ENCODE results near the gene FMNL2.
"Not testable (repeated sequence)": the region's sequence is repeated elsewhere in the genome, so short reads cannot be mapped to it uniquely, and the experiment has no call there.

The FMNL2 gene

DNA sequence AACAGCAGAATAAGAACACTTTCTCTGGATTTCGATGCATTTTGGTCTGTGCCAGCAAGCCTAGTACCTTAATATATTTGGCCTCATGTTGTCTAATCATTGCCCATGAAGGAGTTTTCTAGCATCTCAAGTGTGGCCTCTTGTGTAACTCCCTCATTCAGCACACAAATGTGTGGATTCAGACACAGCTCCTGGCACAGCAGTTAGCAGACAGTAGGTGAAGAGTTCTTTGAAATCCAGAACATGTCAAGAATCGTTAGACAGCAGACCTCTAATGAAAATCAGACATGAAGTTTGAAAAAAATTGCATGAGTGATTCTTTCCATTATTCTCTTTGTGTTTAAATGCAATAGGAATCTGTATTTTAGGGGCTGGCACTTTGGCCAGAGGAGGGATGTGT is 177.0 kb downstream of the FMNL2 start:
- no peaks in the 10 kb centered on the region for H3K9me3 Mint-ChIP-seq
- DNase-seq (no peak), ATAC-seq (no peak)
- H3K4me3 Mint-ChIP-seq, result no peak overlapping the region
- no peaks in the 10 kb centered on the region for H3K4me1 Mint-ChIP-seq
- H3K27ac Mint-ChIP-seq, result no peak overlapping the region
- H3K27me3 Mint-ChIP-seq, result peaks cover 1% of the 10 kb centered on the region
- no peaks in the 10 kb centered on the region for H3K36me3 Mint-ChIP-seq (ENCODE audit: low read depth)

DNA sequence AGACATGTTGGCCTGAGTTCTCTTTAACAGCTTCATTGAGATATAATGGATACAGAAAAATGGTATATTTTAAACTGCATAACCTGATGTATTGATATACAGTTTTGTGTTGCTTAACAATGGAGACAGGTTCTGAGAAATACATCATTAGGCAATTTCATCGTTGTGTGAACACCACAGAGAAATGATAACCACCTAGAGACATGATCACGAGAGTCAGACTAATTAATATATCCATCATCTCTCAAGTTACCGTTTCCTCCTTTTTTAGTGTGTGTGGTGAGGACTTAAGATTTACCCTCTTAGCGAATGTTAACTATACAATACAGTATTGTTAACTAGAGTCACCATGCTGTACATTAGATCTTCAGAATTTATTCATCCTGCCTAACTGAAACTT is 178.1 kb downstream of the FMNL2 start:
- Mint-ChIP-seq H3K4me1 (no peaks in the 10 kb centered on the region), H3K9me3 (no peaks in the 10 kb centered on the region), H3K36me3 (ENCODE audit: low read depth) (no peaks in the 10 kb centered on the region), H3K27ac (no peak overlapping the region), H3K27me3 (peaks cover 1% of the 10 kb centered on the region), H3K4me3 (no peak overlapping the region)
- DNase-seq (no peak), ATAC-seq (no peak)

DNA sequence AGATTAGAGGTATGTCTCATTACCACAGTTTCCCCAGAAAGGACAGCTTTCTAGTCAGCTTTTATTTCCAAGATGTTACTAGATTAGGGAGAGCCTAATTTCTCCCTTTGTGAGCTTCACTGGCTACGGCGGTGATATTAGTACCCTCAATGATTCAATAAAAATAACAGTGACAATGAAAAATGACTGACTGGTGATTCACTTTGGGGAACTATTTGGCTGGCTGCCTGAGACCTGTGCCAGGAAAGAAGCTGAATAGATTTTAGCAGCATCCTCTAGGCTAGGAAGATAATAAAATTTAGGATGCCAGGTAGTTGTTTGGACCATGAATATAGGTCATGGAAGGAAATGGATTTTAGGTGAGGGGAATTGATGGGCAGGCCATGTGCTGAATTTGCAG is 178.7 kb downstream of the FMNL2 start:
- Mint-ChIP-seq H3K9me3 (no peaks in the 10 kb centered on the region), H3K27ac (no peak overlapping the region), H3K4me3 (no peak overlapping the region), H3K36me3 (ENCODE audit: low read depth) (no peaks in the 10 kb centered on the region), H3K4me1 (no peaks in the 10 kb centered on the region), H3K27me3 (peaks cover 6% of the 10 kb centered on the region)
- ATAC-seq, result no peak
- no peak for DNase-seq

DNA sequence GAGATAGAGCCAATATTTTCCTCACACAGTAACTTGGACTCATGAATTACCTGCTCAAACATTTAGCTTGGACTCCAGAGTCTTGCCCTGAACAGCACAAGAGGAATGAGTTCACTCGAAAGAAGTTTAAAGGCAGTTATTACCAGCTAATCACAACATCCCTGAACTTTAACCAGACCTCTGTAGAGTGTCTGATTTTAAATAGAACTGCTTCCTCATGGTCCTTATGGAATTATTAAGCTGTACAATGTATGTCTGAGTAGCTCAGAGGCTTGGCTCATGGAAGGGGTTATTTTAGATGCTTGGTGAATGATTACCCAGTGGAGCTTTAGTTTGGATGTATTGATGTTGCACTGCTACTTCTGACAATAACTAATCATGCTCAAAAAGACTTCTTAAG is 183.1 kb downstream of the FMNL2 start:
- Mint-ChIP-seq H3K27ac (no peak overlapping the region), H3K27me3 (peaks cover 10% of the 10 kb centered on the region), H3K4me3 (no peak overlapping the region), H3K9me3 (no peaks in the 10 kb centered on the region), H3K4me1 (no peaks in the 10 kb centered on the region), H3K36me3 (ENCODE audit: low read depth) (no peaks in the 10 kb centered on the region)
- DNase-seq, result no peak
- ATAC-seq, result no peak

DNA sequence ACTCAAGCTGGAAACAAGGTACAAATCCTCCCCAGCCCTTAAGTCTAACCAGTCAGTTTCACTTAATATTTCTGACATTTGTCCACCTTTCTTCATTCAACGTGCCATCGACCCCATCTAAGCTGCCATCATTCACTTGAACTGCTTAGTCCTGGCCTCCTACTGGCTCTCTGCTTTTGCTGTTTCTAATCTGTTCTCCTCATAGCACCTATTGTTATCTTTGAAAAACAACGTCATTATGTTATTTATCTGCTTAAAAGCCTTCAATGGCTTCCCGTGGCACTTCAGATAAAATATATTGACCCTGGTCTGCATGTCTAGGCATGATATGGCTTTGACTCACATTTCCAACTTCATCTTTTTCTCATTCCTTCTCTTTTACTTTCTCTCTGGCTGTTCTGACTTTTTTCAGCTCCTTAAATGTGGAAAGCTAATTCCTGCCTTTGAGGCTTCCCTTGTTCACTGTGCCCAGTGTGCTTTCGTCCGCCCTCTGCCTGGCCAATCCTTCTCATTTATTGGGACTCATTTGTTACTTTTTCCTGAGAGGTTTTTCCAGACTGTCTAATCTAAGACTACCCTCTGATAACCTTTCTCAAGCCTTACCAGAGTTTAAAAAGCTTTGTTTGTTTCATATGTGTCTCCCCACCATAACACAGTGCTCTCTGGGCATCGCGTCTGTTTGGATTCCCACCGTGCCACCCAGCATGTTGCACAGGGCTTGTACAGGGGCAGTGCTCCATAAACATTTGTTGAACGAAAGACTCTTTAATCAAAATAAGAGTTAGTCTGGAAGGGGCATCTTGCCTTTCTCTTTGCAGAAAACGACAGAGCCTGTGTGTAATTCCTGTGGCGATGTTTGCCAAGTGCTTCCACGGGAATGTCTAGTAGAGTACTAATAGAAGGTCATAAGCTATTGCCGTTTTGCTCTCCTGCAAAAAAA is 183.9 kb downstream of the FMNL2 start:
- DNase-seq (no peak), ATAC-seq (no peak)
- no peaks in the 10 kb centered on the region for H3K36me3 Mint-ChIP-seq (ENCODE audit: low read depth)
- H3K9me3 Mint-ChIP-seq, result no peaks in the 10 kb centered on the region
- H3K27ac Mint-ChIP-seq, result no peak overlapping the region
- no peaks in the 10 kb centered on the region for H3K4me1 Mint-ChIP-seq
- no peak overlapping the region for H3K4me3 Mint-ChIP-seq
- H3K27me3 Mint-ChIP-seq, result peaks cover 10% of the 10 kb centered on the region

DNA sequence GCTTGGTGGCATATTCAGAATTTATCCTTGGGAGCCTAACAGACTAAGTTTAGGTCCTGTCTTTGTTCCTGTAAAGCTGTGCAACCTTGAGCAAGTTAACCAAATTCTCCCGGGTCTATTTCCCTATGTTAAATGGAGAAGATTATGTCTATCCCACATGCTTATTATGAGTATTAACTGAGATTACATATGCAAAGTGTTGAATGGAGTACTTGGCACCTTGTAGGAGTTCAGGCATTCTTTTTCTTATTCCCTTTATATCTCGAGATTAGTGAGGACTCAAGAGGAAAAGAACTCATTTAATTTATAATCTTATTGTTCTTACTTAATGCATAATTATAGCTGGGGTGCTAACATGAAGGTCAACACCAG is 184.6 kb downstream of the FMNL2 start:
- no peaks in the 10 kb centered on the region for H3K9me3 Mint-ChIP-seq
- no peak overlapping the region for H3K4me3 Mint-ChIP-seq
- DNase-seq, result no peak
- ATAC-seq, result no peak
- H3K27me3 Mint-ChIP-seq, result peaks cover 10% of the 10 kb centered on the region
- H3K36me3 Mint-ChIP-seq (ENCODE audit: low read depth), result no peaks in the 10 kb centered on the region
- H3K4me1 Mint-ChIP-seq, result no peaks in the 10 kb centered on the region
- no peak overlapping the region for H3K27ac Mint-ChIP-seq

DNA sequence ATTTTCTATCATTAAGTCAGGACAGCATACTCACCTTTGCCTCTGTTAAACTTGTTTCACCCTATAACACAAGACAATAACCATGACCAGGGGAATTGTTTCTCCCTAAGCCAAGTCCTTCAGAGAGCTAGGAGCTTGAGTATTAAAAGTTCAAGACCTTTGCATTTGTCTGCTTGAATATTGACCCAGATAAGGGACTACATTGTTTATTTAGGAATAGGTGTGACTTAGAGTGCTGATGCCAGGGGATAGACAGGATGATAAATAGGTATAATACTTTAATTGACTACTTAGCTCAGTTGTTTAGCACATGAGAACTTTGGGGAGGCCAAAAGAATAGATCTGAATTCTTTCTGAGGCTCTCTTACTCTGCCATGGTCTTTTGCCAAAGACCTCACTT is 185.8 kb downstream of the FMNL2 start:
- Mint-ChIP-seq H3K4me1 (no peaks in the 10 kb centered on the region), H3K4me3 (no peak overlapping the region), H3K9me3 (no peaks in the 10 kb centered on the region)

DNA sequence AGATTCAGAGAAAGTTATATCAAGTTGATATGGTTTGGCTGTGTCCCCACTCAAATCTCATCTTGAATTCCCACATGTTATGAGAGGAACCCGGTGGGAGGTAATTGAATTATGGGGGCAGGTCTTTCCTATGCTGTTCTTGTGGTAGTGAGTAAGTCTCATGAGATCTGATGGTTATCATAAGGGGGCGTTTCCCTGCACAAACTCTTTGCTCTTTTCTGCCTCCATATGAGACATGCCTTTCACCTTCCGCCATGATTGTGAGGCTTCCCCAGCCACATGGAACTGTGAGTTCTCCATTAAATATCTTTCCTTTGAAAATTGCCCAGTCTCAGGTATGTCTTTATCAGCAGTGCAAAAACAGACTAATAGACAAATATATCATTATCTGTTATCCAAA is 187.5 kb downstream of the FMNL2 start:
- not testable (repeated sequence) for H3K4me1 Mint-ChIP-seq; ATAC-seq; DNase-seq; H3K4me3 Mint-ChIP-seq; H3K27ac Mint-ChIP-seq; H3K36me3 Mint-ChIP-seq (ENCODE audit: low read depth); H3K9me3 Mint-ChIP-seq
- peaks cover 12% of the 10 kb centered on the region for H3K27me3 Mint-ChIP-seq

More for the DNA sequence above, 185.8 kb downstream of the FMNL2 start:
- peaks cover 10% of the 10 kb centered on the region for H3K27me3 Mint-ChIP-seq
- no peak for ATAC-seq
- H3K36me3 Mint-ChIP-seq (ENCODE audit: low read depth), result no peaks in the 10 kb centered on the region
- H3K27ac Mint-ChIP-seq, result no peak overlapping the region
- no peak for DNase-seq

DNA sequence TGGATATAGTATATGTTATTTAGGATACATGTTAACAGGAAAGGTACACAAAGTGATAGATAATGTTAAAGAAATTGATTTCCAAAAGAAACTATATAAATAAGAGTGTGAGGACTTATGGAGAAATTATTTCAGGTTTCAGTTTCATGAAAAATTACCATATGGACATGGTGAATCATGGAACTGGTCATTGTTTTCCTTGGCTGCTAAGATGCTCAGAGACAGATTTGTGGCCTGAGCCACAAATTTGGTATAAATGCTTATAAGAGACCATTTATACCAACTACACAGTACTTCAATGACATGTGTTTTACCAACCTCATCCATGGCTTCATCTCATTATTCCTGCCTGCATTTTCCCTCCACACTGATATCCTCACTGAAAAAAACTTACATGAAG is 188.1 kb downstream of the FMNL2 start:
- DNase-seq (no peak), ATAC-seq (no peak)
- no peaks in the 10 kb centered on the region for H3K9me3 Mint-ChIP-seq
- peaks cover 14% of the 10 kb centered on the region for H3K27me3 Mint-ChIP-seq
- no peak overlapping the region for H3K27ac Mint-ChIP-seq
- H3K4me1 Mint-ChIP-seq, result no peaks in the 10 kb centered on the region
- H3K36me3 Mint-ChIP-seq (ENCODE audit: low read depth), result no peaks in the 10 kb centered on the region
- H3K4me3 Mint-ChIP-seq, result no peak overlapping the region

DNA sequence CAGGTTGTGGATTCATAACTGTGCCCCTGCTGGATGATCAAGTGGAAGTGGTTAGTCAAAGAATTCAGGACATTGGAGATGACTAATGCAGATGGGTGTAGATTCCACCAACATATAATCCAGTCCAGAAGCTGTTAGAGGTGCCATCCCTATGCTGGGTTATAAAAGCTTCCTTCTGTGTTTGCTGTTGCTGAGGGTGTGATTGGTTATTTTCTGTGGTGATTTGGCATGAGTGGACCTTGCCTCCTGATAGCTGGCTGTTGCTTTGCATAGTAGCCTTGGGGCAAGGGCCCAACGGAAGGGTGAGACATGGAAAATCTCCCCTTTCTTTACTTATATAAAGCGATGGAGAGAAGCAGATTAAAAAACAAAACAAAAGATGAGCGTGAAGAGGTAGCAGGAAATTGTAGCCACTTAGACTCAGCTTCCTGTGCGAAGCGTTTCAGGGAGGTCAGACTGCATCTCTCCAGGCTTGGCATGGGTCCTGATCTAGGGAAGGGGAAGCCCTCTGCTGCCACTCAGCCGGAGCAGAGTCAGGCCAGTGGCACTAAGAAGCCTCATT is 190.4 kb downstream of the FMNL2 start:
- DNase-seq (no peak), ATAC-seq (no peak)
- H3K4me3 Mint-ChIP-seq, result no peak overlapping the region
- H3K27me3 Mint-ChIP-seq, result peaks cover 7% of the 10 kb centered on the region
- H3K27ac Mint-ChIP-seq, result no peak overlapping the region
- no peaks in the 10 kb centered on the region for H3K4me1 Mint-ChIP-seq
- H3K9me3 Mint-ChIP-seq, result no peaks in the 10 kb centered on the region
- no peaks in the 10 kb centered on the region for H3K36me3 Mint-ChIP-seq (ENCODE audit: low read depth)

DNA sequence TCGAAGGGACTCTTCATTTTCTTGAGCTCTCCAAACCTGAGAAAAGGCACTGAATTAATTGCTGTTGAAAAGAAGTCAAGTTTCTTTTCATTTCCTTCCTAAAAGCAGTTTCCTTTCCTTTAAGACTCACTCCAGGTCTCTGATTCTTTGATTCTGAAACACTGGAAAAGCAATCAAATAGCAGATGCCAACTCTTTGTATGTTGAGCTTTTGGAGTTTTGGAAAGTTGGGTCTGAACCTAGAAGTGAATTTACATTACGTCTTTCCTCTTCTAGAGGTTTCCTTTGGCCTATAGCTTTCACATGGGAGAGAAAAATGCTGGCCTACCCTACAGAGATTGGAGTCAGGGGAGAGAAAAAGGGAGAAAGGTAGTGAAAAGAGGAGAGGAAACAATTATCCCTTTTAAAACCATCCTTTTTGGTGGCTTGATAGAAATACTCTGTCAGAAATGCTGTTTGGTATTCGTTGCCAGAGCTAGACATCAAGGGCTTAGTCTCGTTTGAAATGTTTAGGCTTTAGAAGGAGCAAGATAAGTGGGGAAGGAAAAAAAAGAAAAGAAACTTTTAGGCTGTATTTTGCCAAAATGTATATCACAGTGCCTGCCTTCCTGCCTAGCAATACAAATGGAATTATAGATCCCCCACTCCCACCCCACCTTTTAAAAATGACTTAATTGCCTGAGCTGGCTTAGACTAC is 194.6 kb downstream of the FMNL2 start:
- Mint-ChIP-seq H3K4me3 (no peak overlapping the region), H3K4me1 (no peaks in the 10 kb centered on the region), H3K27ac (no peak overlapping the region), H3K9me3 (no peaks in the 10 kb centered on the region), H3K36me3 (ENCODE audit: low read depth) (no peaks in the 10 kb centered on the region), H3K27me3 (peaks cover 10% of the 10 kb centered on the region)
- DNase-seq (no peak), ATAC-seq (no peak)

DNA sequence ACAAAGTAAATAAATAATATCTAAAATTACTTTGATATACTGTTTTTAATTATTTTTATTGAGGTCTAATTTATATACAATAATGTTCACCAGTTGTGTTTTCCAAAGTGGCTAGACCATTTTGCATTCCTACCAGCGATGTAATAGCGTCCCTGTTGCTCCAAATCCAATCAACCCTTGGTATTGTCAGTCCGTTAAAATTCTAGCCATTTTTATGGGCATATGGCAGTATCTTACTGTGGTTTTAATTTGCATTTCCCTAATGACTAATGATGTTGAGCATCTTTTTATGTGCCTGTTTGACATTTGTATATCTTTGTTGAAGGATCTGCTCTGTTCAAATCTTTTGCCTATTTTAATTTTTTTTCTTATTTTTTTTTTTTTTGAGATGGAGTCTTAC is 197.3 kb downstream of the FMNL2 start:
- no peaks in the 10 kb centered on the region for H3K36me3 Mint-ChIP-seq (ENCODE audit: low read depth)
- peaks cover 13% of the 10 kb centered on the region for H3K27me3 Mint-ChIP-seq

DNA sequence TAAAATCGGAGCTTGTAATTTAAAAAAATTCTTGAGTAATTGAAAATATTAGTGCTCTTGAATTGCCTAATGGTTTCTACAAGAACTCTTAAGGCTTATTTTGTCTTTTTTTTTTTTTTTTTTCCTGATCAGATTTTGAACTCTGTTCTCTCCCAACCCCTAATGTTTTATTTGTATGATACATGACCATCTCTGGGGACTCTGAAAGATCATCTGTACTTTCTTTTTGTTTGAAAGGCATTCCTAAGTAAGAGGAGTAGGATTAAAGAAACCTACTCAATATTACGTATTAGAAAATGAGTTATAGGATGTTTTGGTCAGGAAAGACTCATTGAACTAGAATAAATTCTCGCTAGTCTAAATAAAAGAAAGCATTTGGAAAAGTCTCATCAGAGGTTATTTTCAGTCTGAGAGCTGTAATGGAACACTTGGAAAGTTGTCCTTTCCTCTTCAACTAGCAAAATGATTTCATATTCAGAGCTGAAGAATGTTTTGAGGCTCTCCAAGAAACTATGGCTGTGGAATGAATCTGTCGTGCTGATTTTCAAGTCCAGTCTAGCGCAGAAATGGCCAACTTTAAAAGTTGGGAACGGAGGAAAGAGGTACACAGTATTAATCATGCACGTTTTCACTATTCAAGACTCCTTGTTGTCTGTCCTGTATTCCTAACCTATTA is 199.6 kb downstream of the FMNL2 start:
- ATAC-seq, result no peak
- Mint-ChIP-seq H3K27ac (no peak overlapping the region), H3K4me3 (no peak overlapping the region), H3K27me3 (peaks cover 14% of the 10 kb centered on the region), H3K9me3 (no peaks in the 10 kb centered on the region), H3K36me3 (ENCODE audit: low read depth) (no peaks in the 10 kb centered on the region), H3K4me1 (no peaks in the 10 kb centered on the region)
- DNase-seq, result no peak

More for the DNA sequence above, 197.3 kb downstream of the FMNL2 start:
- Mint-ChIP-seq H3K27ac (no peak overlapping the region), H3K4me3 (no peak overlapping the region), H3K9me3 (no peaks in the 10 kb centered on the region), H3K4me1 (no peaks in the 10 kb centered on the region)
- DNase-seq (no peak), ATAC-seq (no peak)

DNA sequence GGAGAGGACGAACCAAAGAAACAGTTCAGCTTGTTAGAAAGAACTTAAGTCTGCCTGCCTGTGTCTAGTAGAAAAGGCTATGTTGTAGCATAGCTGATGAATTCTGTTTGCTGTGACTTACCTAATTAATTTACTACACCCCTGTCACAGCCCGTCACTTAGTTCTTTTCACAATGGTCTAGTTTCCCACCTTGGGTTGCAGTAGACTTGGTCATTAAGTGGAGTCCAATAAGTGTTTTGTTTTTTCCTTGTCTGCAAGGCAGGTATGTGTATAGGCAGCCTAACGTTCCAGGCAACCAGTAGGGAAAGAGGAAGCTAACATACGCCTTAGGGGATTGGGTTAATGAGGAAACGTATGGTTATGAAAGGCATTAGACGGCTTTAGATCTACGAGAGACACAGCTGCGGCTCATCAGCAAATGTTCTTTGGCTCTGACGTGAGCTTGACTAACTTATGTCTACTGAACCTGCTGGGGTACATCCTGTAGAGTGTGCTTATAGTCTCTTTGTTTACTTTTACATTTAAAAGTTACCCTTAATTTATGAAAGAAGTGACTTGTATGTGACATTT is 202.2 kb downstream of the FMNL2 start:
- no peak overlapping the region for H3K4me3 Mint-ChIP-seq
- H3K27me3 Mint-ChIP-seq, result peaks cover 14% of the 10 kb centered on the region

More for the DNA sequence above, 202.2 kb downstream of the FMNL2 start:
- Mint-ChIP-seq H3K27ac (no peak overlapping the region), H3K36me3 (ENCODE audit: low read depth) (no peaks in the 10 kb centered on the region), H3K9me3 (no peaks in the 10 kb centered on the region), H3K4me1 (no peaks in the 10 kb centered on the region)
- no peak for DNase-seq
- ATAC-seq, result no peak

Measured in activated naive CD8-positive, alpha-beta T cell treated with anti-CD3 and anti-CD28 coated beads, Interleukin-2, amount 50 U/mL, for 24 hours (primary cell).